HG03280 (cell line): Measurements from ENCODE around the gene MYO10.

Source experiments
- ATAC-seq: cut with Tn5 transposase; IDR thresholded peaks from one replicate; pipeline ENCODE4 v1.9.1; 2021; ENCODE audit warnings: mild to moderate bottlenecking, moderate library complexity; ENCODE audit not compliant: unreplicated experiment

Gene MYO10

GRCh38 chr5:16826379-16827125 is 109.5 kb downstream of the MYO10 start:
- no peak for ATAC-seq

DNA sequence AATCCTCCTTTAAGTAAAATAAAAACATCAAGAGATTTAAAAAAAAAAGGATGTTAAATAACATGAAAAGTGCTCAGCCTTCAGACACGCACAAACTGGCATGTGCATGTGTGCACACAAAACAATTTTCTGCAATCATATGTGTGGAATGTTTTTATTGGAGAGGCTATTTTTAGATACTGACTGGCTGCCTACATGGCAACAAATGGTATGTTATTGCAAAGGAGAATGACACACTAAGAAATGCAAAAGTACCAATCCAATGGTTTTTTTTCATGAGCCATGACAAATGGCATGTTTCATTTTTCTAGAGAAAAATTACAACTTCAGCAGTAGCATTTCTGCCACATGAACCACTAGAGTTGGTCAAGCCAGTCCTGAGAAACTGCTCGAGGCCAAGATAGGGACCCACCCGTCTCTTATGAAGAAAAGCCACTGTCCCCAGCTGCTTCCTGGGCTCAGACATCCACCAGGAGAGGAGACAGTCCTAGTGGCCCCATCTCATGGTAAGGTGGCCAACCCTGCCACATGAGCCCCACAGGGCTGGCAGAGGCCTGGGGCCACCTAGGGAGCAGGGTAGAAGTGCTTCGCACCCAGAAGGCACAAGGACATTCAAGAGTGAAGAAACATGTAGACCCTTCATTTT is 116.4 kb downstream of the MYO10 start:
- ATAC-seq: no peak

DNA sequence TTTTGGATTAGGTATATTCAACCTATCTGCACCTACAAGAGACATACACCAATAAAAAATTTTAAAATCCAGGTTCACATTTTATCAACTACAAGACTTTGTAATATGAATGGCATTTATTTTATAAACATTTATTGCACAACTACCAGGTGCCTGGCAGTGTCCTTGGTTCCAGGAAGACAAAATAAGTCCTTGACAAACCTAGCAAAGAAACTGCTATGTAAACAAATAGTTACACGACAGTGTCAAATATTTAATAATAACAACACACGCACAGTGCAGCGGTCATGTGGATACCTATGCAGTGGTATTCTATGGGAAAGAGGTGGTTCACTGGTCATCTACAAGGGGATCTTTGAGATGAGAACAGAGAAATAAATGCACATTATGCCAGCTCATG is 120.7 kb downstream of the MYO10 start:
- ATAC-seq: no peak

- no peak for ATAC-seq
Observed at GRCh38 chr5:16812911-16813310, 123.2 kb downstream of the MYO10 start.

DNA sequence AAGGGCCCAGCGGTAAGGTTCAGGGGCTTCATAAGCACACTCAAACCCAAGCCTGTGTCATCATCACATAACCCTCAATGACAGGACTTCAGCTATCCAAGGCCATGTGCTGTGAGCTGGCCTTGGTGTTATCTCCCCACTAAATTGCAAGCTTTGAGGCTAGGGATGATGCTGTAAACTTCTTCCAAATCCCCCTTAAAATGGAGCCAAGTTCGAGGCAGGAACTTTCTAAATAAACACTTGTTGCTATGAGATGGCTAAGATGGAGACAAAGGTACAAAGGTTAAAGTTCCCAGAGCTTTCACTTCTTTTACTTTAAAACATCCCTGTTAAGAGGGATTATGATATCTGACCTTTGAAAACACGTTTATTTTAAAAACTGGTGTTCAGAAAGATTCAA is 123.6 kb downstream of the MYO10 start:
- no peak for ATAC-seq

- no peak for ATAC-seq
Observed at GRCh38 chr5:16810208-16810854, 125.8 kb downstream of the MYO10 start.

DNA sequence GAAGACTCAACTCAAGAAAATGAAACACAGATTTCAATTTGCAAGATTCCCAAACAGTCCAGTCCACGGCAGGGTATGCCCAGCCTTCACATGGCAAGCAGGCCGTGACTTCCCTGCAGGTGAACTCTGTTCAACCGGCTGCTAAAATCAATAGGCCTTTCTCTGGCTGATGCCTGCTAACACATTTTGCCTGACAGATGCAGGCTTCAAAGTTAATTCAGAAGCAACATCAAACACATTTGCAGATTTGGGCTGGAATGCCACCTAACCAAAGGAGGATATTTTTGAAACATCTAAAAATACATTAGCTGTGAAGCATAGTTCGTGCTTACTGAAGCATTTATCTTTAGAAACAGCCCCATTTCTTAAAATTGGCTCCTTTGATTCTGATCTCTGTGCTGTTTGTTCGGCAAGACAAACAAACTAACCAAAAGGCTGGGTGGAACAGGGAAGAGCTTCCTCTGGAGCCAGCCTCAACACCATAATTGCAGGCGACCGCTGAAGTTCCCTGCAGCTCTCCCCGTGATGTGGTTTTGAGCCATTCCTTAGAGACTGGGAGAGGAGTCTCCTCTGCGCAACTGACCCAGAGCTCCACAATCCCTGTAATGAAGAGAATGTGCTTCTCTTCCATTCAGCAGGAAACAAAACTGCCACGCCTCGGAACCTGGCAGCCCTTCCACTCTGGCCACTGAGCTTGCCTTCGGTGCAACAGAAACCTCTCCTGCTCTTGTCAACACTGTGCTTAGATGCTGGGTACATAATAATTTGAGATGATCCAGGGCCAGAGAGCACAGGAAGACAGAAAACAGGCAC is 126.5 kb downstream of the MYO10 start:
- ATAC-seq: no peak

- no peak for ATAC-seq
Observed at GRCh38 chr5:16809010-16809394, 127.1 kb downstream of the MYO10 start.

GRCh38 chr5:16808021-16808420 is 128.1 kb downstream of the MYO10 start:
- ATAC-seq: no peak

DNA sequence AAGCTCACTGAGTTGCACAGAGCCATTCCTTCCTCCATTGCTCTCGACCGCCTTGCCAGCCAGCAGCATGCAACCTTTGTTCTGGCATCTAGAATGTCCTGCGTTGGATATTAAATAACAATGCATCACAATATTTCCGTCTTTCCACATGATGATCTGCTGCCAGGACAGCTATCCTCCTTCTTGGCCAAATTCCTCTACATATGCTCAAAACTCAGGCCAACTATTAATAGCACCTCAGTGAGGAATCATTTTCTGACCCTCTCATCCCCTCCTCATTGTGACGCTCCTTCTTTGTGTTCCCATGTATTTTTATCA is 128.6 kb downstream of the MYO10 start:
- ATAC-seq: no peak

DNA sequence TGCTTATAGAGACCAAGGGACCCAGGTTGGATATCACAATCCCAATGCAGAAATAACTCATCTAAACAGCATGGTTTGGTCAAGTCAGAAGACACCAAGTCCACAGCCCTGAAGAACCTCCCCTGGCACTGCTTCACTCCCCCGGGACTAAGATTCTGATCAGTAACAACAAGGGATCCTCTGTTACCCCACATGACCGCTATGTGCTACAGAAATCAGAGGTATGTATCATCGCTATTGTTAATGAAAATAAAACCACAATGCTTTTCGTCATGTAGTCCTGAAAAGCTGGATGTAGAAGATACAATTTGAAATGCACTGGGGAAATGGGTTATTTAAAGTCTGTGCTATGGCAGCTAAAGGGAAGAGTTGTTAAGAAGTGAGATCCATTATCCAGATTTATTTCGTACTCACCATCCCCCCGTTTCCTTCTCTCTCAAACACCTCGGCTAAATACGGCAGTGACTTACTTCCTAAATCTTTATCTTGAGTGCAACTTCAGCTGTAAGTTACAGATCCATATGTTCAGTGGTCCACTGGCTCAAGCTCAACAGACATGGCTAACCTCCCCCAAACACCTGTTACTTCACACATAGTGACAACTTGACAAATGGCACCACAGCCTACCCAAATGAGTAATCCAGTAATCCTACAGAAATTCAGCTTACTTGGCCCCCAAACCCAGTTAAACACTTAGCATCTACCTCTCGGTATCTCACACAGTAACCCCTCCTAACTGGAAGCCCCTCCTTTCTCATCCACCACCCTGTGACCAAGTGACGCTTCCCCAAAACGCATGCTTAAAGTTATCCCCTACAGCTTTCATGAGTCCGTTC is 129.2 kb downstream of the MYO10 start:
- no peak for ATAC-seq

- no peak for ATAC-seq
Observed at GRCh38 chr5:16805486-16805885, 130.6 kb downstream of the MYO10 start.

- ATAC-seq: no peak
Observed at GRCh38 chr5:16803831-16804230, 132.3 kb downstream of the MYO10 start.

GRCh38 chr5:16800477-16800876 is 135.6 kb downstream of the MYO10 start:
- no peak for ATAC-seq

GRCh38 chr5:16799796-16800195 is 136.3 kb downstream of the MYO10 start:
- no peak for ATAC-seq

GRCh38 chr5:16797951-16798350 is 138.1 kb downstream of the MYO10 start:
- ATAC-seq: no peak

- no peak for ATAC-seq
Observed at GRCh38 chr5:16794269-16794913, 141.7 kb downstream of the MYO10 start.

DNA sequence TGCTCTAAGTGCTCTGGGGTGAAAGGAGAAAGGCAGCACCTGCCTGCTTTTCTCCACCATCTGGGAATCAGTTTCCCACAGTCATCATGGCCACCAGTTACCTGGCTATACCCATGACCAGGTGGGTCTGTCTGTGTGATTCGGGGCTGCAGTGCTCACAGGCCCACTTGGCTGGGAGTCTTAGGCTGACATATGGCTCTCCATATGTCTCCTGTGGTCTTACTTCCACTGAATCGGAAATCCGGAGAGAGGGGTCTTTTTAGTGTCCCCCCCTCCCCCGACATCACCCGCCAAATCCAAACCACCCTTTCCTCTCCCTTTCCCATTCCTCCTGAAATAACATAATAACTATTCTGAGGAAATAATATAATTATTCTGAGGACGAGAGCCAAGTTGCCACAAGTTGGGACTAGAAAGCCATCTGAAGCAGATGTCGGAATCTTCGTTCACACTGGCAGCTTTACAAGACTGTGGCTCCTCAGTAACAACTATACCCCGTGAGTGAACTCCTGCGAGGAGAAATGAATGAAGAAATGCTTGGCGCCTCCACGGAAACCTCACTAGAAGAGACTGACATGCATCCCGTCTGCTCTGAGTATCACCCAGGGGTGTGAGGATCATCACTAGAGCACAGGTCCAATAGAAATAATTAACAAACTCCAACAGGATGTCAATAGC is 143.4 kb downstream of the MYO10 start:
- ATAC-seq: no peak

DNA sequence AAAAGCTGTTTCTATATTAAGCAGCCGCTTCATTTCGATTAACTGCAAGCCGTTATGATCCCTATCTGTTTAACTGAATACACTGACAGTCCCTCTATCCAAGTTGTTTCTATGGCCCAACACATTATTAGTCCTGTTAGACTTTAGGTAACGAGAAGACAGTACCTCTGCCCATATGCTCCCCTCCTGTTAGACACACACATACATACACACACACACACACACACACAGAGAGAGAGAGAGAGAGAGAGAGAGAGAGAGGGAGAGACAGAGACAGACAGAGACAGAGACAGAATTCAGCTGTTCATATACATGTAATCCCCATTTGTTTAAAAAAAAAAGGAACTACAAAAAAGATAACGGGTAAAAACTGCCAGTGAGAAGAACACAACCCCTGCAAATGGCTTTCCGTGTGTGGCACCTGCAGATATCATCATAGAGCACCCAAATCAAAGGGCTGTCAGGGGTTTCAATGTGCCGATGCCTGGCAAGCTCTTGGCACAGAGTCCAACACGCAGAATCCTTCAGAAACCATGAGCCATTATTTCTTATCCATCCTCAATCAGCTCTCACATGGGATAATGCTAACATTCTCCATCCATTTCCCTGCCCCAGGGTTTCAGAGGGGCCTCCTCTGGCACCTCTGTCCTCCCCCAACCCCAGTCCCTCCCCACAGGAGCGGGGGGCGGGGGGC is 144.0 kb downstream of the MYO10 start:
- ATAC-seq: no peak
